IMR-90 (cell line): ENCODE measurements around the gene PRKACB. TPM values are rescaled to one million over a fixed set of nuclear protein-coding genes. Genes with fewer than 3 reads are reported as not detected.

Experiments
- ATAC-seq: fragments of 200-7000 bp; cut with Tn5 transposase; 2 replicates; pipeline ENCODE4 v1.9.1; 2020; ENCODE audit warnings: low read depth, mild to moderate bottlenecking, moderate library complexity
- BruUV-seq: library from RNA; stranded (reverse); fragments of 400-500 nt; replicated peaks from 2 replicates; lab custom pipeline; 2021; lab: Mats Ljungman, UMichigan
- CTCF ChIA-PET: fragments of 300-600 bp; formaldehyde crosslinking; extraction: SDS; loops from one replicate; lab custom pipeline; 2021; ENCODE audit warnings: antibody characterized with exemption; lab: Yijun Ruan, JAX
- POLR2A ChIA-PET: fragments of 300-600 bp; sonication (Branson Sonifier 250); formaldehyde crosslinking; loops from one replicate; lab custom pipeline; 2022; ENCODE audit warnings: antibody characterized with exemption; ENCODE audit not compliant: unreplicated experiment; lab: Charles Lee
- DNase-seq: peaks from one replicate; pipeline ENCODE4 v3.0.0; 2013
- H2AFZ ChIP-seq: replicated peaks from 2 replicates; pipeline ENCODE3; 2013; ENCODE audit warnings: low read length, mild to moderate bottlenecking; ENCODE audit not compliant: poor library complexity
- H2AK5ac ChIP-seq: 2 replicates; pipeline ENCODE4 v1.6.1; 2013; ENCODE audit warnings: low read depth, low read length, inconsistent platforms
- H2AK9ac ChIP-seq: replicated peaks from 2 replicates; pipeline ENCODE3; 2013; ENCODE audit warnings: mild to moderate bottlenecking, low read depth, low read length, moderate library complexity; ENCODE audit not compliant: poor library complexity
- H2BK120ac ChIP-seq: 2 replicates; pipeline ENCODE4 v1.6.1; 2013; ENCODE audit warnings: low read depth, low read length, inconsistent platforms
- H2BK15ac ChIP-seq: 3 replicates; pipeline ENCODE4 v1.6.1; 2013; ENCODE audit warnings: low read depth, low read length, inconsistent platforms
- H2BK20ac ChIP-seq: 2 replicates; pipeline ENCODE4 v1.6.1; 2013; ENCODE audit warnings: low read depth, mild to moderate bottlenecking, inconsistent platforms, low read length, moderate library complexity
- H2BK5ac ChIP-seq: 2 replicates; pipeline ENCODE4 v1.6.1; 2013; ENCODE audit warnings: mild to moderate bottlenecking, low read depth, low read length, inconsistent platforms; ENCODE audit not compliant: poor library complexity, severe bottlenecking
- H3K14ac ChIP-seq: replicated peaks from 2 replicates; pipeline ENCODE4 v1.6.1; 2013; ENCODE audit warnings: low read depth, low read length, inconsistent platforms
- H3K18ac ChIP-seq: 2 replicates; pipeline ENCODE4 v1.6.1; 2013; ENCODE audit warnings: low read depth, low read length, control low read depth
- H3K23ac ChIP-seq: 2 replicates; pipeline ENCODE4 v1.6.1; 2013; ENCODE audit warnings: low read depth, low read length, inconsistent platforms
- H3K27ac ChIP-seq: 2 replicates; pipeline ENCODE4 v1.5.1; 2013; ENCODE audit warnings: mild to moderate bottlenecking, control low read depth, low read length; ENCODE audit not compliant: insufficient read depth
- H3K27me3 ChIP-seq: 2 replicates; pipeline ENCODE4 v1.6.1; 2013; ENCODE audit warnings: low read length; ENCODE audit not compliant: control insufficient read depth, insufficient read depth
- H3K36me3 ChIP-seq: 2 replicates; pipeline ENCODE4 v1.6.1; 2013; ENCODE audit warnings: low read length, mixed read lengths; ENCODE audit not compliant: control insufficient read depth, insufficient read depth
- H3K4ac ChIP-seq: 2 replicates; pipeline ENCODE4 v1.6.1; 2013; ENCODE audit warnings: low read depth, low read length, inconsistent platforms
- H3K4me1 ChIP-seq: 2 replicates; pipeline ENCODE4 v1.6.1; 2013; ENCODE audit warnings: low read length, mixed read lengths; ENCODE audit not compliant: control insufficient read depth, insufficient read depth
- H3K4me2 ChIP-seq: 2 replicates; pipeline ENCODE4 v1.6.1; 2013; ENCODE audit warnings: low read depth, mild to moderate bottlenecking, control low read depth, low read length, moderate library complexity
- H3K4me3 ChIP-seq: 2 replicates; pipeline ENCODE4 v1.5.1; 2013; ENCODE audit warnings: low read depth, mild to moderate bottlenecking, control low read depth, low read length, moderate library complexity; ENCODE audit not compliant: insufficient read depth
- H3K56ac ChIP-seq: 2 replicates; pipeline ENCODE4 v1.6.1; 2013; ENCODE audit warnings: low read length, inconsistent platforms; ENCODE audit not compliant: insufficient read depth; ENCODE audit errors: extremely low read depth
- H3K79me1 ChIP-seq, 2 experiments: 2 replicates each; pipeline ENCODE4 v1.6.1; 2013; ENCODE audit warnings: low read length in 2 of 2, inconsistent platforms in 1 of 2, low read depth in 1 of 2
- H3K9ac ChIP-seq: 2 replicates; pipeline ENCODE4 v1.6.1; 2013; ENCODE audit warnings: low read depth, low read length, control low read depth
- H3K9me1 ChIP-seq: 2 replicates; pipeline ENCODE4 v1.6.1; 2013; ENCODE audit warnings: low read length, inconsistent platforms; ENCODE audit not compliant: insufficient read depth
- H3K9me3 ChIP-seq: 2 replicates; pipeline ENCODE4 v1.6.1; 2013; ENCODE audit warnings: low read length; ENCODE audit not compliant: control insufficient read depth, insufficient read depth
- H4K20me1 ChIP-seq: 2 replicates; pipeline ENCODE4 v1.6.1; 2013; ENCODE audit warnings: low read length, inconsistent platforms; ENCODE audit not compliant: insufficient read depth
- H4K5ac ChIP-seq: 2 replicates; pipeline ENCODE4 v1.6.1; 2013; ENCODE audit warnings: mild to moderate bottlenecking, low read depth, low read length, control low read depth
- H4K8ac ChIP-seq, 2 experiments: 2 replicates each; pipeline ENCODE4 v1.6.1; 2013; ENCODE audit warnings: low read depth in 2 of 2, low read length in 2 of 2, control low read depth in 1 of 2, inconsistent platforms in 1 of 2
- H4K91ac ChIP-seq: 2 replicates; pipeline ENCODE4 v1.6.1; 2013; ENCODE audit warnings: low read depth, low read length, inconsistent platforms; ENCODE audit not compliant: insufficient read depth
- BHLHE40 ChIP-seq: fragments of 150-350 bp; IDR thresholded peaks from 2 replicates; pipeline ENCODE4 v1.6.1; 2016; ENCODE audit warnings: mild to moderate bottlenecking, low read depth, low read length
- FOS ChIP-seq: fragments of 150-350 bp; IDR thresholded peaks from 2 replicates; pipeline ENCODE4 v1.6.1; 2016; ENCODE audit warnings: low read depth, low read length
- MAFK ChIP-seq: IDR thresholded peaks from 2 replicates; pipeline ENCODE4 v1.6.1; 2012; ENCODE audit warnings: low read depth, low read length, improper control_type of control experiment
- MAZ ChIP-seq: IDR thresholded peaks from 2 replicates; pipeline ENCODE4 v1.6.1; 2012; ENCODE audit warnings: low read depth, mild to moderate bottlenecking, low read length, improper control_type of control experiment, moderate library complexity, borderline replicate concordance
- MXI1 ChIP-seq: IDR thresholded peaks from 2 replicates; pipeline ENCODE4 v1.6.1; 2012; ENCODE audit warnings: low read depth, mild to moderate bottlenecking, low read length, moderate library complexity, borderline replicate concordance
- NFE2L2 ChIP-seq: fragments of 150-350 bp; IDR thresholded peaks from 2 replicates; pipeline ENCODE4 v1.6.1; 2016; ENCODE audit warnings: low read depth, mild to moderate bottlenecking, low read length
- RAD21 ChIP-seq: IDR thresholded peaks from 2 replicates; pipeline ENCODE4 v1.6.1; 2012; ENCODE audit warnings: low read length, improper control_type of control experiment
- RCOR1 ChIP-seq: IDR thresholded peaks from 2 replicates; pipeline ENCODE4 v1.6.1; 2012; ENCODE audit warnings: mild to moderate bottlenecking, low read length, improper control_type of control experiment; ENCODE audit not compliant: insufficient replicate concordance
- RFX5 ChIP-seq: IDR thresholded peaks from 2 replicates; pipeline ENCODE4 v1.8.0; 2012; ENCODE audit warnings: low read depth, mild to moderate bottlenecking, low read length, moderate library complexity
- SMC3 ChIP-seq: fragments of 150-350 bp; IDR thresholded peaks from 2 replicates; pipeline ENCODE4 v1.6.1; 2016; ENCODE audit warnings: low read depth, mild to moderate bottlenecking, antibody characterized with exemption, low read length, moderate library complexity
- WGBS, 2 experiments: methylation state at CpG; one replicate each; pipeline versions ENCODE4 v1.1.5 to v1.1.7; 2013; ENCODE audit warnings: missing lambda C conversion rate in 2 of 2; ENCODE audit not compliant: insufficient read length in 1 of 2; ENCODE audit errors: extremely low coverage in 2 of 2; 5-methylcytosine and 5-hydroxymethylcytosine counted together
- dilution Hi-C: fragments of 300-500 bp; cut with HindIII; formaldehyde crosslinking; loops from one replicate; pipeline ENCODE4 v1.14.3; 2018; ENCODE audit warnings: low sequenced_read_pairs; ENCODE audit not compliant: unreplicated experiment
- in situ Hi-C: fragments of 300-500 bp; cut with MboI; formaldehyde crosslinking; loops from 3 replicates; pipeline ENCODE4 v1.14.3; 2019; ENCODE audit warnings: low sequenced_read_pairs, inconsistent platforms, mixed read lengths
- intact Hi-C: fragments of 100-400 bp; cut with micrococcal nuclease; formaldehyde crosslinking; loops from 2 replicates; pipeline ENCODE4 v1.10.0; 2022
- polyA plus RNA-seq, 3 experiments: library from polyadenylated mRNA; depleted of rRNA; stranded (reverse); fragments of >200 nt; gene quantifications; 2 replicates each; pipeline ENCODE4 v1.2.3, GENCODE V29; 2012; ENCODE audit warnings: low replicate concordance in 1 of 3
- total RNA-seq: library from RNA; depleted of rRNA; stranded (reverse); fragments of >200 nt; gene quantifications from 2 replicates; pipeline ENCODE4 v1.2.3, GENCODE V29; 2012
- TF ChIP-seq, protein P1 (sequence below): conservative IDR thresholded peaks from 2 replicates; pipeline ENCODE4 v1.5.1; 2012; ENCODE audit warnings: mild to moderate bottlenecking, low read depth, low read length, improper control_type of control experiment
- TF ChIP-seq, protein P2 (sequence below): fragments of 150-350 bp; IDR thresholded peaks from 2 replicates; pipeline ENCODE4 v1.6.1; 2017; ENCODE audit warnings: mild to moderate bottlenecking, antibody characterized with exemption, low read length, low read depth

PRKACB gene
- total and polyA plus RNA-seq, 2 of the 4 experiments (the other 2 are of a cell fraction) = 8.2 to 8.3 TPM

DNA sequence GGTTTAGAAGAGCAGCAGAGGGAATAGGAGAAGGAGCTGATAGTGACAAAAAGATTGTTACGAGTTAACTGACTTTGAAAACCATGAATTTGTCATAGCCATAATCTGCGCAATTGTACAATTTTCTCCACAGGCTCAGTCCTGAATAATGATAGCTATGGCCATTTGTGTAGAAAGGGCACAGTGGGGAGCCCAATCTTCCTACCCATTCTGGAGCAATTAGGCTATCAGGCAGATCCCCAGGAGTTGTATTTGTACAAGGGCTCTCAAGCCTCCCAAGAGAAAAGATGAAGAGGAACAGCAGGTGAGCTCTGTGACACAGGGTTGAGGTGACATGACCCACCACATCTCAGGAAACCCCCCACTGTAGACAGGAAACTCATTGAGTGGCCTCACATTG is 115.3 kb downstream of the PRKACB start:
- peaks cover 6% of the 10 kb centered on the region for H3K4me1 ChIP-seq
- TF ChIP-seq, protein P1, sequence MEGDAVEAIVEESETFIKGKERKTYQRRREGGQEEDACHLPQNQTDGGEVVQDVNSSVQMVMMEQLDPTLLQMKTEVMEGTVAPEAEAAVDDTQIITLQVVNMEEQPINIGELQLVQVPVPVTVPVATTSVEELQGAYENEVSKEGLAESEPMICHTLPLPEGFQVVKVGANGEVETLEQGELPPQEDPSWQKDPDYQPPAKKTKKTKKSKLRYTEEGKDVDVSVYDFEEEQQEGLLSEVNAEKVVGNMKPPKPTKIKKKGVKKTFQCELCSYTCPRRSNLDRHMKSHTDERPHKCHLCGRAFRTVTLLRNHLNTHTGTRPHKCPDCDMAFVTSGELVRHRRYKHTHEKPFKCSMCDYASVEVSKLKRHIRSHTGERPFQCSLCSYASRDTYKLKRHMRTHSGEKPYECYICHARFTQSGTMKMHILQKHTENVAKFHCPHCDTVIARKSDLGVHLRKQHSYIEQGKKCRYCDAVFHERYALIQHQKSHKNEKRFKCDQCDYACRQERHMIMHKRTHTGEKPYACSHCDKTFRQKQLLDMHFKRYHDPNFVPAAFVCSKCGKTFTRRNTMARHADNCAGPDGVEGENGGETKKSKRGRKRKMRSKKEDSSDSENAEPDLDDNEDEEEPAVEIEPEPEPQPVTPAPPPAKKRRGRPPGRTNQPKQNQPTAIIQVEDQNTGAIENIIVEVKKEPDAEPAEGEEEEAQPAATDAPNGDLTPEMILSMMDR = no peak
- TF ChIP-seq RCOR1 = no peak
- TF ChIP-seq MAZ = no peak
- TF ChIP-seq FOS = no peak
- TF ChIP-seq NFE2L2 = no peak
- TF ChIP-seq RFX5 = no peak
- no peak for TF ChIP-seq BHLHE40
- no peak for TF ChIP-seq RAD21
- no peak for TF ChIP-seq MAFK
- TF ChIP-seq, protein P2, sequence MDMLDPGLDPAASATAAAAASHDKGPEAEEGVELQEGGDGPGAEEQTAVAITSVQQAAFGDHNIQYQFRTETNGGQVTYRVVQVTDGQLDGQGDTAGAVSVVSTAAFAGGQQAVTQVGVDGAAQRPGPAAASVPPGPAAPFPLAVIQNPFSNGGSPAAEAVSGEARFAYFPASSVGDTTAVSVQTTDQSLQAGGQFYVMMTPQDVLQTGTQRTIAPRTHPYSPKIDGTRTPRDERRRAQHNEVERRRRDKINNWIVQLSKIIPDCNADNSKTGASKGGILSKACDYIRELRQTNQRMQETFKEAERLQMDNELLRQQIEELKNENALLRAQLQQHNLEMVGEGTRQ = no peak
- no peak for TF ChIP-seq SMC3
- no peak for TF ChIP-seq MXI1
- no peak overlapping the region for H2BK15ac ChIP-seq
- no peak overlapping the region for H4K91ac ChIP-seq
- no peak for ATAC-seq
- POLR2A ChIA-PET = no interaction called here
- H4K5ac ChIP-seq = no peak overlapping the region
- BruUV-seq = no TSS peak
- no peak for DNase-seq
- dilution Hi-C loops = no loop called here
- H3K4me3 ChIP-seq = no peak overlapping the region
- no peaks in the 10 kb centered on the region for H3K36me3 ChIP-seq
- no peak overlapping the region for H3K14ac ChIP-seq
- no peak overlapping the region for H3K4ac ChIP-seq
- no peak overlapping the region for H3K4me2 ChIP-seq
- no peak overlapping the region for H2BK20ac ChIP-seq
- CTCF ChIA-PET = no interaction called here
- no peak overlapping the region for H2BK5ac ChIP-seq
- no peaks in the 10 kb centered on the region; the same call in 1 of the 2 replicates for H3K9me1 ChIP-seq
- in situ Hi-C loops = no loop called here
- intact Hi-C loops = no loop called here
- H4K8ac ChIP-seq = no peak overlapping the region
- no peak overlapping the region for H2AK5ac ChIP-seq
- 100% methylated on average over 1 of the region's 2 CpGs; no CpG with 5 or more reads in 1 of the 2 experiments for whole genome bisulfite sequencing, 2 experiments
- H3K9me3 ChIP-seq = no peaks in the 10 kb centered on the region
- no peak overlapping the region for H3K56ac ChIP-seq
- H2BK120ac ChIP-seq = no peak overlapping the region
- H3K9ac ChIP-seq = no peak overlapping the region
- H3K27me3 ChIP-seq = no peaks in the 10 kb centered on the region
- H3K23ac ChIP-seq = no peak overlapping the region
- no peak overlapping the region for H3K27ac ChIP-seq
- H3K18ac ChIP-seq = no peak overlapping the region
- H4K20me1 ChIP-seq = no peaks in the 10 kb centered on the region
- no peaks in the 10 kb centered on the region for H3K79me1 ChIP-seq
- H2AK9ac ChIP-seq = no peak overlapping the region
- H2AFZ ChIP-seq = no peak overlapping the region
